Urinary bladder (tissue), 4 donors: ENCODE data around the gene ATG16L2. TPM values are rescaled to one million over a fixed set of nuclear protein-coding genes. Genes with fewer than 3 reads are reported as not detected.
"Not testable (repeated sequence)": the region's sequence is repeated elsewhere in the genome, so short reads cannot be mapped to it uniquely, and the experiment has no call there.

Experiments
- DNase-seq: peaks from one replicate; pipeline ENCODE4 v3.0.0-alpha.2; 2015; ENCODE audit errors: extremely low spot score
- H3K27ac ChIP-seq: one replicate; pipeline ENCODE4 v1.5.1; 2013; ENCODE audit warnings: low read depth, mild to moderate bottlenecking, moderate library complexity
- H3K36me3 ChIP-seq: one replicate; pipeline ENCODE4 v1.6.1; 2013; ENCODE audit warnings: mild to moderate bottlenecking, moderate library complexity; ENCODE audit not compliant: insufficient read depth
- H3K4me1 ChIP-seq: one replicate; pipeline ENCODE4 v1.6.1; 2013; ENCODE audit warnings: mild to moderate bottlenecking, moderate library complexity; ENCODE audit not compliant: insufficient read depth
- H3K4me3 ChIP-seq: one replicate; pipeline ENCODE4 v1.5.1; 2013; ENCODE audit warnings: low read depth, low read length
- WGBS: extraction: QIAGEN DNeasy Blood & Tissue Kit; methylation state at CpG from one replicate; pipeline ENCODE4 v1.1.7; 2013; 5-methylcytosine and 5-hydroxymethylcytosine counted together
- polyA plus RNA-seq: library from polyadenylated mRNA; stranded (reverse); fragments of 200-250 nt; gene quantifications from one replicate; pipeline ENCODE4 v1.2.3, GENCODE V29; 2013
- total RNA-seq: library from RNA; depleted of rRNA; stranded (reverse); fragments of >200 nt; gene quantifications from one replicate; pipeline ENCODE4 v1.2.3, GENCODE V29; 2014
- donor health status: healthy with polysubstance abuse.
- donor health status: healthy.

ATG16L2 gene
- total and polyA plus RNA-seq, 2 donors: 17.2 to 22.3 TPM

DNA sequence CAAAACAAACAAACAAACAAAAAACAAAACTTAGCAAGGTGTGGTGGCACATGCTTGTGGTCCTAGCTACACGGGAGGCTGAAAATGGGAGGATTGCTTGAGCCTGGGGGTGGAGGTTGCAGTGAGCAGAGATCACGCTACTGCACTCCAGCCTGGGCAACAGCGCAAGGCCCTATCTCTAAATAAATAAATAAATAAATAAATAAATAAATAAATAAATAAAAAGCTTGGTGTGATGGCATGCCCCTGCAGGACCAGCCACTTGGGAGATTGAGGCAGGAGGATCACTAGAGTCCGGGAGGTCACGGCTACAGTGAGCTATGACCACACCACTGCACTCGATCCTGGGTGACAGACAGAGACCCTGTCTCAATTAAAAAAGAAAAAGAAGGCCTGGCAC, 11.4 kb upstream of the ATG16L2 start:
- Histone ChIP-seq H3K4me3 (no peak overlapping the region), H3K4me1 (no peaks in the 10 kb centered on the region), H3K27ac (no peak overlapping the region), H3K36me3 (no peaks in the 10 kb centered on the region)
- 96% methylated on average over 6 of the region's 6 CpGs for WGBS
- DNase-seq: no peak

DNA sequence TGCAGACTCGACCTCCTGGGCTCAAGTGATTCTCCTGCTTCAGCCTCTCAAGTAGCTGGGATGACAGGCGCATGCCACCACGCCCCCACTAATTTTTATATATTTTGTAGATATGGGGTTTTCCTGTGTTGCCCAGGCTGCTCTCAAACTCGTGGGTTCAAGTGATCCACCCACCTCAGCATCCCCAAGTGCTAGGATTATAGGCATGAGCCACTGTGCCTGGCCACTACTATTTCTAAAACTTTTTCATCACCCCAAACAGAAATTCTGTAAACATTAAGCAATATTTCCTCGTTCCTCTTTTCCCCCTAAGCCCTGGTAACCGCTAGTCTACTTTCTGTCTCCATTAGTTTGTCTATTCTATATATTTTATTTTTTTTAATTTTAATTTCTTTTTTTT, 9.0 kb upstream of the ATG16L2 start:
- 83% methylated on average over 6 of the region's 6 CpGs for WGBS
- Histone ChIP-seq H3K36me3 (no peaks in the 10 kb centered on the region), H3K27ac (no peak overlapping the region), H3K4me1 (no peaks in the 10 kb centered on the region), H3K4me3 (no peak overlapping the region)
- DNase-seq: no peak

DNA sequence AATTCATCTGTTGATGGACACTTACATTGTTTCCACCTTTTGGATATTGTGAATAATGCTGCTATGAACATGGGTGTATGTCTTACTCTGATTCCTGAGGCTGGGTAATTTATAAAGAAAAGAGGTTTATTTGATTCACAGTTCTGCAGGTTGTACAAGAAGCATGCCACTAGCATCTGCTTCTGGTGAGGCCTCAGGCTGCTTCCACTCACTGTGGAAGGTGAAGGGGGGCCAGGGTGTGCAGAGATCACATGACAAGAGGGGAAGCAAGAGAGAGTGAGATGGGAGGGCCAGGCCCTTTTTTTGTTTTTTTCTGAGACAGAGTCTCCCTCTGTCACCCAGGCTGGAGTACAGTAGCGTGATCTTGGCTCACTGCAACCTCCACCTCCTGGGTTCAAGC, 7.8 kb upstream of the ATG16L2 start:
- WGBS: 96% methylated on average over 1 of the region's 1 CpG
- H3K27ac ChIP-seq: not testable (repeated sequence)

DNA sequence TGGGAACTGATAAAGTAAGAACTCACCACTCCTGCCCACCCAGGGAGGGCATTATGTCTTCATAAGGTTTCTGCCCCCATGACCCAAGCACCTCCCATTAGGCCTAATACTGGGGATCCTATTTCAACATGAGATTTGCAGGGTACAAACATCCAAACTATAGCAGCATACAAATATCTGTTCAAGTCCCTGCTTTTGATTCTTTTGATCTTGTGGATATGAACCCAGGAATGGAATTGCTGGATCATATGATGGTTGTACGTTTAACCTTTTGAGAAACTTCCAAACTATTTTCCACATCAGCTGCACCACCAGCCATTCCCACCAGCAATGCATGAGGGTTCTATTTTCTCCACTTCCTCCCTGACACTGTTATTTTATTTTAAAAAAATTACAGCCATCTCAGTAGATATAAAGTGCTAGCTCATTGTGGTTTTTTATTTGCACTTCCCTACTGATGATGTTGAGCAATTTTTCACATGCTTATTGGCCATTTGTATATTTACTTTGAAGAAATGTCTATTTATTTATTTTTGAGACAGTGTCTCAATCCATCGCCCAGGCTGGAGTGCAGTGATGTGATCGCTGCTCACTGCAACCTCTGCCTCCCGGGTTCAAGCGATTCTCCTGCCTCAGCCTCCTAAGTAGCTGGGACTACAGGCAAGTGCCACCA, 7.1 kb upstream of the ATG16L2 start:
- H3K36me3 ChIP-seq: no peaks in the 10 kb centered on the region
- no peak overlapping the region for H3K4me3 ChIP-seq
- DNase-seq: no peak
- 75% methylated on average over 5 of the region's 5 CpGs for WGBS
- H3K4me1 ChIP-seq: no peaks in the 10 kb centered on the region
- H3K27ac ChIP-seq: no peak overlapping the region

More for the DNA sequence above, 7.8 kb upstream of the ATG16L2 start:
- DNase-seq, H3K4me1 ChIP-seq, H3K36me3 ChIP-seq, H3K4me3 ChIP-seq: not testable (repeated sequence)

DNA sequence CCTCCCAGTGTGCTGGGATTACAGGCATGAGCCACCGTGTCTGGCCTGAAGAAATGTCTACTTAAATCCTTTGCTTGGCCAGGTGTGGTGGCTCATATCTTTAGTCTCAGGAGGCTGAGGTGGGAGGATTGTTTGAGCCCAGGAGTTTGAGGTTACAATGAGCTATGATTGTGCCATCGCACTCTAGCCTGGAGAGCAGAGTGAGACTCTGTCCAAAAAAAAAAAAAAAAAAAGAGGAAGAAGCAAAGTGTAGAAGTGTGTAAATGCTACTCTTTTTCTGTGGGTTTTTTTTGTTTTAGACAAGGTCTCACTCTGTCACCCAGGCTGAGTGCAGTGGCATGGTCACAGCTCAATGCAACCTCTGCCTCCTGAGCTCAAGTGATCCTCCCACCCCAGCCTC, 6.4 kb upstream of the ATG16L2 start:
- DNase-seq: no peak
- no peaks in the 10 kb centered on the region for H3K4me1 ChIP-seq
- 72% methylated on average over 2 of the region's 2 CpGs for WGBS
- H3K27ac ChIP-seq: no peak overlapping the region
- no peaks in the 10 kb centered on the region for H3K36me3 ChIP-seq
- no peak overlapping the region for H3K4me3 ChIP-seq

DNA sequence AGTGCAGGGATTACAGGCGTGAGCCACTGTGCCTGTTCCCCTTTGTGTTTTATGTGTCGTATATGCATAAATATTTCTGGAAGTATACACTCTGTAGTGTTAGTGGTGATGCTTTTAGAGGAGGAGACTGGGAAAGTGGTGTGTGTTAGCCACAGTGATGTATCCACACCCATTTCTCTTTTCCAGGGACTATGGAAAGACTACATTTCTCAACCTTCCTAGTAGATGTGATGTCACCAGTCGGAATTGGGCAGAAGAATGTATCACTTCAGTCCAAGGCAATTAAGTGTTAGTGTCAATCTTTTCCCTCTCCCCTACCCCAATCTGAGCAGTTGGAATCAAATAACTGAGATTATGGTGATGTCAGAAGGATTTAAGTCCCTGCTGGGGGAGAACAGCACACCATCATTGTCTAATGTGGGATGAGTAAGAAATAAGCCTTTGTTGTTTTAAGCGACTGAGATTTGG, 5.8 kb upstream of the ATG16L2 start:
- WGBS: 82% methylated on average over 4 of the region's 4 CpGs

DNA sequence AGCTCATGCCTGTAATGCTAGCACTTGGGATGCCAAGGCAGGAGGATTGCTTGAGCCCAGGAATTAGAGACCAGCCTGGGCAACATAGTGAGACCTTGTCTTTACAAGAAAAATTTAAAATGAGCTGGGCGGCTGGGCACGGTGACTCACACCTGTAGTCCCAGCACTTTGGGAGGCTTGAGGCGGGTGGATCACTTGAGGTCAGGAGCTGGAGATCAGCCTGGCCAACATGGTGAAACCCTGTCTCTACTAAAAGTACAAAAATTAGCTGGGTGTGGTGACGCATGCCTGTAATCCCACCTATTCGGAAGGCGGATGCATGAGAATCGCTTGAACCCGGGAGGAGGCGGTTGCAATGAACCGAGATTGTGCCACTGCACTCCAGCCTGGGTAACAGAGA, 2.5 kb upstream of the ATG16L2 start:
- H3K4me3 ChIP-seq, H3K27ac ChIP-seq, DNase-seq, H3K4me1 ChIP-seq, H3K36me3 ChIP-seq: not testable (repeated sequence)
- WGBS: 98% methylated on average over 10 of the region's 10 CpGs

More for the DNA sequence above, 5.8 kb upstream of the ATG16L2 start:
- Histone ChIP-seq H3K36me3 (no peaks in the 10 kb centered on the region), H3K4me3 (no peak overlapping the region), H3K4me1 (no peaks in the 10 kb centered on the region), H3K27ac (no peak overlapping the region)
- no peak for DNase-seq

DNA sequence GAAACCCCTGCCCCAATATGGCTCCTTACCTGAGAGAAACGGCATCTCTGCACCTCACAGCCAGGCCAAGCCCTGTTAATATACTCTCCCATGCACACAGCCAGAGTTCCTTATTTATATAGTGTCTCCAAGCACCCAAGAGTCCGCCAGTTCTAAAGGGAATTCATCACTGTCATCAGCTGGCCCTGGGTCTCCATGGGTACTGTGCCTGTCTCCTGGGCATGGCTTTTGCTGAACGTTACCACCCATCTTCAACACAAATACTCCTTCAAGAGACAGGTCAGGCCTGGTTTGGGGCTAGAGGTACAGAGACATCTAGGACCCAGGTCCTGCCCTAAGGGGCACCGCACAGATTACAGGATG, 1.6 kb upstream of the ATG16L2 start:
- WGBS: 37% methylated on average over 4 of the region's 4 CpGs
- Histone ChIP-seq H3K36me3 (no peaks in the 10 kb centered on the region), H3K27ac (no peak overlapping the region), H3K4me1 (no peaks in the 10 kb centered on the region), H3K4me3 (no peak overlapping the region)
- no peak for DNase-seq

DNA sequence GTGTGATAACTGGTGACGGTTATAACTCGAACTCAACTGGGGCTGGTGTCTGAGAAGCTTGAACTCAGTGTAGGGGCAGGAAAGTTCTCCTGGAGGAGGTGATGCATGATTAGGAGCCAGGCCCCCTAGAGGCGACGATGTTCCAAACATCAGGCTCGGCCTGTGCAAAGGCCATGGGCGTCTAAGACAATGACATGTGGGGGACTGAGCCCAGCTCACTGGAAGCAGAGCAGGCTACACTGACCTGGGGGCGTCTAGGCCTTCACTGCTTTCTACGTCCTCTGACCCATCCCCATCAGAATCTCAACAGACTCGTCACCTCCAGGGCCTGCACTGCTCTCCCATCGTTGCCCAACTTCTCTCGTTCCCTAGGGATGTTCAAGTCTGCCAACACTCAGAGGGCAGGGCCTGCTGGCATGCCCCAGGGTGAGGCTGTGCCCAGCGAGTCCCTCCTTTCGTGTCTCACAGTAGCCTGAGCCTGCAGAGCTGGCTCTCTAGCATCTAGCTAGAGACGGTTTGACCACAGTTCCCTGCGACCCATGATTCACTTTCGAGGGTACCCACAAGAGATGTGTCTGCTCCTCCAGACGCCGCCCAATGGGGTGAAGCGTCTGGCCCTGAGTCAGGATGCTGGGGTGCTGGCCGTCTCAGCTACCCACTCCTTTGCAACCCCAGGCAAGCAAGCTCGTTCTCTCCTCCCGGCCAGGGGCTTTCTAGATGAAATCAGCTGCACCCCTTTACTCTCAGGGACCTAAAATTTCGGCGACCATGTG, 1.1 kb upstream of the ATG16L2 start:
- 14% methylated on average over 24 of the region's 24 CpGs for WGBS
- no peaks in the 10 kb centered on the region for H3K4me1 ChIP-seq
- no peak overlapping the region for H3K27ac ChIP-seq
- no peaks in the 10 kb centered on the region for H3K36me3 ChIP-seq
- peak overlapping the region; percentile 52 for H3K4me3 ChIP-seq
- DNase-seq: no peak

DNA sequence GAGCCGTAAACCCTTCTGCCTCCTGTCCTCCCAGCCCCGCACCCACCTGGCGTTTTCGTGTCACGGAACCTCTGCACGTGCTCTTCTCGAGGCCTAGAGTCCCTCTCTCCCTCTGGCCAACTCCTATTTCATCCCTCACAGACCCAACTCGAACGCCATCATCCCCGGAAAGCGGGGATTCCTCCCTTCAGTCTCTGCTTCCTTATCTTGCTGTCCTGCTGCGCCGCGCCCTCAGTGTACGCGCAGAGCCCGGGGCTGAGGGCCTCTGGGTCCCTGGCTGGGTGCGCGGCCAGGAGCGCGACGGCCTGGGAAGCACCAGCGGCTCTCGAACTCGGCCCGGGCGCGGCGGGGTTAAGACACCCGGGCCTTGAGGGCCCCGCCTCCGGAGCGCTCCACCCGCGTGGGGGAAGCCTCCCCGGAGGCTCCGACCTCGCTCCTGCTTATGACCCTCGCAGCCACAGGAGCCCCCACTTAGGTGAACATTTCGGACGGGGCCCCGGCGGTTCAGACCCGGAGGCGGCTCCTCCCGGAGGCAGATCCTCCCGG, 398 bp upstream of the ATG16L2 start:
- H3K36me3 ChIP-seq: no peaks in the 10 kb centered on the region
- H3K4me3 ChIP-seq: peak overlapping the region; percentile 52
- no peaks in the 10 kb centered on the region for H3K4me1 ChIP-seq
- peak overlapping the region; percentile 93 for H3K27ac ChIP-seq
- WGBS: under 1% methylated on average over 47 of the region's 47 CpGs
- no peak for DNase-seq

DNA sequence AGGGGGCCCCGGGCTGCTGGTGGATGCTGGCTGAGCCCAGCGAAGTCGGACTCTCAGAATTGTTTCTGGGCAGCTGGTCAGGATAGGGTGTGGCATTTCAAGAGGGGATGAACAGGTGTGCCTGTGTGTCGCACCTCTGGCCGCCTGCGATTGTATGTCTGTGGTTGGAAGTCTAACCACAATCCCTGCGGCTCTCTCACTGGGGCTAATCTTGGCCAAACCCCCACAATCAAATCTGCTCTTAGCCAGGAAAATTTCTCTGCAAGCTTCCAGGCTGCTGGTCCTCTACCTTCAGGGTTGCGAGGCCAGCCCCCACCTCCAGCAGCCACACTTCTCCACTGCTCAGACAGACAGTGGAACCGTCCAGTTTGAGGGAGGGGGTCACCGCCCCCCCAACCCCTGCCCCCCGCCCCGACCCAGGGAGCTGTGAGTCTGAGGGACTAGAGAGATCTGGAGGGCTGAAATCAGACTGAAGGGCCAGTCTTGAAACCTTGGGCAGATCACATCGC, 953 bp downstream of the ATG16L2 start:
- WGBS: 24% methylated on average over 13 of the region's 13 CpGs

DNA sequence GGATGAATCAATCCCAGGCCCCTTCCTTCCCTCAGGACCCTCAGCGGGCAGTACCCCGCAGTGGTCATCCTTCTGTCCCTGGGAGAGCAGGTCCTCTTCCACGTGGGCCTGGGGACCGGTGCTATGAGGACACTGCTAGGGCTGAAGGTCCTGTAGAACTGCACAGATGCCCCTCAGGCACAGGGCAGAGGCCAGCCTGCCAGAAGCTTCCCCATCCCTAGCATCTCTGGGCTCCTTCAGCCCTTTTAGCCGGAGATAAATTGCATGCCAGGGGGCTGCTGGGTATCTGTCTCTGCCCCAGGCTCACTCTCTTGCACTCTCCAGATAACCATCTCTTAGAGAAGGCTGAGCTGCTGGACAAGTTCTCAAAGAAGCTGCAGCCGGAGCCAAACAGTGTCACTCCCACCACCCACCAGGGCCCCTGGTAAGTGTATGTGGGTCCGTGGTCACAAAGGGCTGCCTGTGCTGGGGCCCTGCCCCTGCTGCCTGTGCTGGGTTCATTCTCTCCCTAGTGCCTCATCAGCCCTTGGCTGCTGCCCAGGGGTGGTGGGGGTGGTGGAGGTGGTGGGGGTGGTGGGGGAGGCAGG, 2.3 kb downstream of the ATG16L2 start:
- WGBS: 79% methylated on average over 7 of the region's 7 CpGs
- Histone ChIP-seq H3K4me3 (no peak overlapping the region), H3K4me1 (no peaks in the 10 kb centered on the region), H3K27ac (no peak overlapping the region), H3K36me3 (no peaks in the 10 kb centered on the region)
- DNase-seq: no peak

More for the DNA sequence above, 953 bp downstream of the ATG16L2 start:
- Histone ChIP-seq H3K36me3 (no peaks in the 10 kb centered on the region), H3K4me3 (peak overlapping the region; percentile 52), H3K27ac (no peak overlapping the region), H3K4me1 (no peaks in the 10 kb centered on the region)
- DNase-seq: no peak

DNA sequence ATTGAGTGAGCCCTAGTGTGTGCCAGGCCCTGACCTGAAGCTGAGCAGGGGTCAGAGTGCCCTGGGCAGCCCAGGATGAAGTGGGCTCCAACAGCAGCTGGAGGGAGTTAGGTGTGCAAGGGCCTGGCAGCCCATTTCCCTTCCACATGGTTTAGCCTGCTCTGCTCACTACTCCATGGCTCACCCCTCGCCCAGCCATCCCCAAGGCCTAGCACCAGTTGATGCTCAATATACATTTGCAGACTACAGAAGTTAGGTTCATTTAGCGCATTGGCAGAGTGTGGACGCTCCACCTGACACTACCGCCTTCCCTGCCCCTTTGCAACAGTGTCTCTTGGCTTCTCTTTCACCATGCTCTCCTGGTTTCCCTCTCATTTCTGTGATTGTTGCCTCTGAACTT, 3.8 kb downstream of the ATG16L2 start:
- Histone ChIP-seq H3K4me1 (no peaks in the 10 kb centered on the region), H3K27ac (no peak overlapping the region), H3K4me3 (no peak overlapping the region), H3K36me3 (no peaks in the 10 kb centered on the region)
- no peak for DNase-seq
- 98% methylated on average over 4 of the region's 4 CpGs for WGBS
